Measurements from ENCODE around the gene TERF2IP.

- TF ChIP-seq CTCF (IDR thresholded peaks at IDR 0.05) (no peak), EZH2 (IDR thresholded peaks at IDR 0.05; ENCODE audit: borderline replicate concordance, insufficient read depth, low read depth, low read length, poor library complexity, severe bottlenecking) (no peak)
These were observed 55.7 kb downstream of the TERF2IP start for GRCh38 chr16:75703306-75703705.
